HG02938 (cell line): Measurements from ENCODE around the gene PPP2R5B.

Source experiments
- ATAC-seq: cut with Tn5 transposase; IDR thresholded peaks from one replicate; pipeline ENCODE4 v1.9.1; 2021; ENCODE audit warnings: mild to moderate bottlenecking, moderate library complexity; ENCODE audit not compliant: unreplicated experiment

PPP2R5B gene

GRCh38 chr11:64888729-64889511 is 35.6 kb upstream of the PPP2R5B start:
- ATAC-seq = no peak

DNA sequence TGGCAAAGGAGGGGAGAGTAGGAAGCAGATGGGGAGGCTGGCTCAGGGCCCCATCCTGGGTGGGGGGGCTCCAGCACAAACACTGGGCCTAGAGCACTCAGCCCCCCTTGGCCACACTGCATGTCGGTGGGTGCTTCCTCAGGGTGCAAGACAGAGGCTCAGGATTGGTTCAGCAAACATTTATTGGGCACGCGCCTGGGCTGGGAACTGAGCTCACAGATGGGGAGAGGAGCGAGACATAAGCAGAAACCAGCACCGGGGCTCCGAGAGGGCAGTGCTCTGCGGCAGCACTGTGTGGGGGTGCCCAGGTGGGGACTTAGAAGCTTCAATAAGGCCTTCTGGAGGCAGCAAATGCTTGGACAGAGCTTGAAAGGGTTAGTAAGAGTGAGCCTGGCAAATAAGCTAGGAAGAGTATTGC is 34.0 kb upstream of the PPP2R5B start:
- no peak for ATAC-seq

DNA sequence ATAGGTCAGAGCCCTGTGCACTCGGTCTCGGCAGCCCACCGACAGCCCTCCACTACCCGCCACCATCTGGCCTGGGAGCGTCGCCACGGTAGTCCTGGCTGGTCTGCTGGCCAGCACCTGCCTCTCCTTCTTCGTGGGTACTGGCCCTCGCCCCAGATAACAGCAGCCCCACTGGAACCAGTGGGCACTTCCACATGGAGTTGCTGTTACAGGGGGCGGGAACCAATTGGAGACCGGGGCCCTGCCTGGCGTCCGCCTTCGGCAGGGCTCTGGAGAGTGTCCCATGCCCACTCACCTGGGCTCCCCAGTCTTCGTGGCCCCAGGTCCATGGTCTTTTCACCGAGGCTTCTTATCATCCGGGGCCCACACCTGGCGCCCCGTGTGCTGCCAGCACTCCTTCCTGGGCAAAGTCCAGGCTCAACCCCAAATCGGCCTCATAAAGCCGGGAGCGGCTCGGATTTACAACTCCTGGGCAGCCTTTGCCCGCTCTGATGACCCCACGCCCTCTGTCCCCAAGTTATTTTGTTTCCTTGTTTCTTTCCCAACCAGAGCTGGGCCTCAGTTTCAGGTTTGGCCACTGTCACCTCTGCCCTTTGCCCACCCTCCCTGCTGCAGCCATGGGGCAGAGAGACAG is 33.2 kb upstream of the PPP2R5B start:
- no peak for ATAC-seq

DNA sequence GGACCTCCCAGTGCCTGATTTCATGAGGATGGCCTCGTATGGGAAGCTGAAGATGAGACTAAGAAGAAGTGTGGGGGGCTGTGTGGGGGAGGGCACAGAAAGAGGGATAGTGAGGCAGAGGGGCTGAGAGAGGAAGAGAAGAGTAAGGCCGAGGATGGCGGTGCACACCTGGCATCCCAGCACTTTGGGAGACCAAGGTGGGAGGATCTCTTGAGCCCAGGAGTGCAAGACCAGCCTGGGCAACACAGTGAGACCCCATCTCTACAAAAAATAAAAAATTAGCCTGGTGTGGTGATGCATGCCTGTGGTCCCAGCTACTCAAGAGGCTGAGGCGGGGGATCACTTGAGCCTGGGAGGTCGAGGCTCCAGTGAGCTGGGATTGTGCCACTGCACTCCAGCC is 32.6 kb upstream of the PPP2R5B start:
- ATAC-seq = no peak

GRCh38 chr11:64892411-64892831 is 32.1 kb upstream of the PPP2R5B start:
- no peak for ATAC-seq

DNA sequence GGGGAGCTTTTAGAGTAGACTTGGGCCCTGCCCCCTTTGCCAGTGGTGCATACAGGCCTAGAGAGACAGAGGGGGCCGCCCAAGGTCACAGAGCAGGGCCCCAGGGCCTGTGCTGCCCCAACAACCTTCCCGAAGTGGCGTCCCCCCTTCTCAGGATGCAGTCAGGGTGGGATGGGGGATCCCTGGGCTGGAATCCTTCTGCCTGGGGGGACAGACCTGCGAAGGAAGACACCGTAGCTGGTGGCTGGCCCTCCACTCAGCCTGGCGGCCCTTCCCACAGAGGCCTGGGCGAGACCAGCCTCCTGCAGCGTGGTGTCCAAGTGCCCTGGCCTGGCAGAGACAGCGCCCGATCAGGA is 31.7 kb upstream of the PPP2R5B start:
- no peak for ATAC-seq

- no peak for ATAC-seq
Observed at GRCh38 chr11:64893194-64894069, 31.1 kb upstream of the PPP2R5B start.

- ATAC-seq = no peak
Observed at GRCh38 chr11:64894070-64894811, 30.2 kb upstream of the PPP2R5B start.

GRCh38 chr11:64894812-64895452 is 29.6 kb upstream of the PPP2R5B start:
- no peak for ATAC-seq

DNA sequence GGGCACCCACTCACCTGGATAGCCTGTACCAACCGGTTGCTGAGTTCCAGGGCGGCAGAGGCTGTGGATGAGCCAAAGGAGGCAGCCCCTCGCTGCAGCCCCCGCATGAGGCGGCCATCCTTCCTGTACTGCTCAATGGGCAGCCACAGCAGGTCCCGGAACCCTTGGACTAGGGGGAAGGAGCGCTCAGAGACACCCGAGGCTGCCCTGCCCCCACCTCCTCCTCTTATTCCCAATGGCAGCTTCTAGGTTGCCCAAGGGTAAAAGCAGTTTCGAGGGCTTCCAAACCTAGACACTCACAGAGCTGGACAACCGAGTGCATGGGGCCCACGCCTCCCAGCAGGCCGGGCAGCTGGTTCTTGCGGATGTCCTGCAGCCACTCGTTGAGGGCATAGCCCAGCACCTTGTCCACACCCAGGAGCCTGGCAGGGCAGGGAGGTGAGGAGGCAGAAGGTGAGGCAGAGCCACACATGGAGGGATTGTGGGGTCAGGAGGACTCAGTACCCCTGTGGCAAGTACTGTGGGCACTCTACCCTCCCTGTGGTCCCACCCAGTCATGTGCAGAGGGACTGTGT is 28.0 kb upstream of the PPP2R5B start:
- ATAC-seq = no peak

DNA sequence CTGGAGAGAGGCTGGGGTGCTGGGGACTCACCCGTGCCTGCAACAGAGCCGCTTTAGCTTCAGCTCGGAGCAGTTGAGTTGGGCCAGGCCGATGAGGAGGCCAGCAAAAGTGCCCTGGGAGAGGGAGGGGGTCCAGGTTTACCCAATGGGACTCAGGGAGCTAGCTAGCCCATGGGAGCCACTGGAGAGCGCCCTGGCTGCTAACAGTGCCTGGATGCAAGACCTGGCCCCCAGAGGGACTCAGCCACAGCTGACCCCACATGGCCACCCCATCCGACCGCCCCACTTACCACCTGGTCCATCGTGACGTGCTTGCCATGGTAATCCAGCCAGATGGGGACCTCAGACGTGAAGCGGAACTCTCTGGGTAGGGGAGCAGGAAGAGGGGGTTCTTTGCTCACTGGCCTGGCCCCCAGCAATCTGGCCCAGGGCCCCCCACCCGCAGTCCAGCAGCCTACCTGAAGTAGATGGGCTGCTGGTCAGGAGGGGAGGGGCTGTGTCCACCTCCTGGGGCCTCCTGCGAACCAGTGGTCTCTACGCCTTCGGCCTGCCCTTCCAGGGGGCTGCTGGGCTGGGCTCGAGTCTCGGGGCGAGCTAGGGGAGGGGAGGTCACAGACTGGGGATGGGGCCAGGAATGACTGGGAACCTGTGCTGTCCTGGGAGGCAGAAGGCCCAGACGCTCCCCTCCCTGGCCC is 27.0 kb upstream of the PPP2R5B start:
- ATAC-seq = no peak

DNA sequence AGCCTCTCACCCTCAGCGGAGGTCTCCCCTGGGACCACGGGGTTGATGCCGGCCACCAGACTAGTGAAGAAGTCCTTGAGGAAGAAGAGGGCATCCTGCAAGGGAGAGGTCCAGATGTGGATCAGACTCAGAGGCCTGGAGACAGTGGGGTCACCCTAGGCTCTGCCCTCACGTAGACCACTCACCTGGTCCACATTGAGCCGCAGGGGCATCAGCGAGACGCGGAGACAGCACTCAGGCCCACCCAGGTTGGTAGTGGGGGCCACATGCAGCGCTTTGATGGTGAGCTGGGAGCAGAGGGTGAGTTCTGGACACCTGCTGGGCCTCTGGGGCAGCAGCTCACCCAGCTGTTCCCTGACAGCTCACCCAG is 26.4 kb upstream of the PPP2R5B start:
- ATAC-seq = no peak

- ATAC-seq = no peak
Observed at GRCh38 chr11:64898541-64898940, 25.9 kb upstream of the PPP2R5B start.

DNA sequence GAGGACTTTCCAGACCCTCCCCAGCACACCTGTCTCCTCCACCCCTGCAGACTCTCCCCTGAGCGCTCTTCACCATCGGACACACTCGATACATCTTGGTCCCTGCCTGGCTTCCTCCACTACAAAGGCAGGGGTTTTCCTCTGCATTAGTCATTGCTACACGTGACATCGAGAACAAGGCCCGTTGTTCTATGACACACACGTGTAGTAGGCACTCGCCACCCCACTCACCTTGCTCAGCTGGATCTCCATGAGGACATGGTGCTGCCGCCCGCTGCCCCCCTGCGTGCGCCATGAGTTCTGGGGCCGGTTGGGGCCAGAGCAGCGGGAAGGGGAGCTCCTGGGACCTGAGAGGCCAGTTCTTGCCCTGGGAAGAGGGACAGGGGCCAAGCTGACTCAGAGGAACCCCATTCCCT is 24.2 kb upstream of the PPP2R5B start:
- ATAC-seq = no peak

DNA sequence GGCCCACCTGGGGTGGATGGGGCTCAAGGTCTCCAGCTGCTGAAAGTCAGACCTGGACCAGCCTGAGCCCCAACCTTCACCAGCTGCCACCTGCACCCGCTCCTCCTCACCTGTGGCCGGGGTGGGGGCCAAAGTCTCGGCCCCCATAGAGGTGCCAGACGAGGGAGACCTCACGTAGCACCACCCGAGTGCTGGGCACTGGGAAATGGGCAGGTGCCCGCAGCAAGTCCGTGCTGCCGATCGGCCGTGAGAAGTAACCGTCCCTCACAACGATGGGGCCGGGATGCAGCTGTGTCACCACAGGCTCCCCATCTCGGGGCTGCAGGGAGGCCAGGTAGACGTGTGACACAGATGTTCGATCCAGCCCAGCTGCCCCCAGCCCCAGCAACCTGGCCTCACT is 23.7 kb upstream of the PPP2R5B start:
- no peak for ATAC-seq

DNA sequence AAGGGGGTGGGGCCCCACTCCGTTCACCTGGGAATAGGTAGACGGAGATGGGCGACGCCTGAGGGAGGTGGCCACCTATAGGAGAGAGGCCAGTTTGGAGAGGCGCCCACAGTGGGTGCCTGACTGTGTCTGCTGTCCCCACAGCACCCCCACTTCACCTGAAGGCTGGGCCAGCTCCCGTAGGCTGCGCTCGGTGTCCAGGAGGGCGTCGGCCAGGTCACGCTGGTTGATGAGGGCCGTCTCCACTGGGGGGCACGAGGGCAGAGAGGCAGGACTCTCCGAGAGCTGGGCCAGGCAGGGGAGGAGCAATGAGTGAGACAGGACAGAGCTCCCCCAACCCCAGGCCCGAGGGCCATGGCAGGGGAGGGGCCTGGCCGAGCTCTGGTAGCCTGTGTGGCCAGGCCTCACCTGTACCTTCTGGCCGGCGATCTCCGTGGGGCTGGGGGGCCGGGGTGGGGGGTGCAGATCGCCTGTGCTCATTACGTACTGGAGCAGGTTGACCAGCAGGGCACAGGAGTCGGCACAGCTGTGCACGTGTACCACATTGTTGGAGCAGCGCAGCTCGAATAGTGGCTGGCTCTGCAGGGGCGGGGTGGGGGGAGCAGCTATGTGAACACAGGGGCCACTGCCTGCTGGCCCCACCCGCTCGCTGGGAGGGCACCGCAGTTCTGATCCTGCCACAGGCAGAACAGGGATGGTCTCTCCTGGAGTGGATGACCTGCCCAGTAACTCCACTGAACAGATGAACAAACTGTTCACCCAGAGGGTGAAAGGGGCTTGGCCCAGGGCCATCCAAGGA is 22.2 kb upstream of the PPP2R5B start:
- no peak for ATAC-seq

- no peak for ATAC-seq
Observed at GRCh38 chr11:64903291-64903833, 21.1 kb upstream of the PPP2R5B start.

DNA sequence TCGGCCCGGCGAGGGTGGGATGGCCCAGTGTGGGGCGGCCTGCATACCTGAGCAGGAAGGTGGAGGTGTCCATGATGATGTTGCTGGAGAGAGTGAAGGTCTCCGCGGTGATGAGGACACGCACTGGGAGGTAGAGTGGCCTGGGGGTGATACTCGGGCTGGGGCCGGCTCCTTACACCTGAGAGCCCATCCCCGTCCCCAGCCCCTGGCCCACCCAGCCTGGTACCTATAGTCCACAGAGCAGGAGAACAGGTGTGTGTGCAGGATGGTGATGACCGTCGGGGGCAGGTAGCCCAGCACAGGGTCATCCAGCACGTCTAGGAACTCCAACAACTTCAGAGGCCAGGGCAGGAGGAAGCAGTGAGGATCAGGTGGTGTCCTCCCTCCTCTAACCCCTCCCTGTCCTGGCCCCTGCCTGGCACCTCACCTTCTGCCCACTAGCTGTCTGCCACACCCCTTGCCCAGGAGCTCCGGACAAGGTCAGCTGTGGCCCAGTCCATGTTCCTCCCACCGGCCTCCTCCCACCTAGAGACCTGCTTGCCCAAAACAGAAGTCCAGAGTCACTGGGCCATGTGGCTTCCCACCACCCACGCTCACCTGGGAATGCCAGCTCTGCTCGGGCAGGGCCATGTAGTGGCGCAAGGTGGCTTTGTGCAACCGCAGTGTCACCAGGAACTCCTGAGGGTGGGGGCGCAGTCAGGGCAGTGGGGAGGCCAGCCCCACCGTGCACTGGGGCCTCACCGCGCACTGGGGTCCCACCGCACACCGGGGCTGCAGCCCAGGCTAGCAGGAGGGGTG is 18.8 kb upstream of the PPP2R5B start:
- no peak for ATAC-seq
